MCF 10A (cell line): ENCODE data around the gene YIF1A. TPM values are rescaled to one million over a fixed set of nuclear protein-coding genes. Genes with fewer than 3 reads are reported as not detected.

Source experiments
- BruUV-seq: library from RNA; stranded (reverse); fragments of 400-500 nt; replicated peaks from 2 replicates; lab custom pipeline; 2021; lab: Mats Ljungman, UMichigan
- CTCF ChIA-PET: fragments of 300-600 bp; sonication (Branson Sonifier 250); formaldehyde crosslinking; extraction: SDS; loops from one replicate; lab custom pipeline; 2021; ENCODE audit warnings: antibody characterized with exemption, inconsistent platforms; lab: Yijun Ruan, JAX
- POLR2A ChIA-PET: fragments of 300-600, 350-650 bp; sonication (Branson Sonifier 250); formaldehyde crosslinking; extraction: SDS; loops from one replicate; lab custom pipeline; 2020; ENCODE audit warnings: antibody characterized with exemption, inconsistent platforms; lab: Yijun Ruan, JAX
- DNase-seq: peaks from one replicate; pipeline ENCODE4 v3.0.0-alpha.2; 2018; ENCODE audit not compliant: unreplicated experiment
- H3K27ac Mint-ChIP-seq: one replicate; pipeline ENCODE4 v1.8.0; 2022; ENCODE audit warnings: mild to moderate bottlenecking, low read depth, mixed read lengths; ENCODE audit not compliant: unreplicated experiment
- H3K27me3 Mint-ChIP-seq: one replicate; pipeline ENCODE4 v1.8.0; 2022; ENCODE audit warnings: mixed read lengths; ENCODE audit not compliant: insufficient read depth, unreplicated experiment
- H3K36me3 Mint-ChIP-seq: one replicate; pipeline ENCODE4 v1.8.0; 2022; ENCODE audit warnings: mild to moderate bottlenecking, moderate library complexity, mixed read lengths; ENCODE audit not compliant: insufficient read depth, unreplicated experiment
- H3K4me1 Mint-ChIP-seq: one replicate; pipeline ENCODE4 v1.8.0; 2022; ENCODE audit warnings: mixed read lengths; ENCODE audit not compliant: insufficient read depth, unreplicated experiment
- H3K4me3 Mint-ChIP-seq: one replicate; pipeline ENCODE4 v1.8.0; 2022; ENCODE audit warnings: mild to moderate bottlenecking, moderate library complexity, mixed read lengths; ENCODE audit not compliant: unreplicated experiment
- H3K9me3 Mint-ChIP-seq: one replicate; pipeline ENCODE4 v1.8.0; 2022; ENCODE audit warnings: mixed read lengths; ENCODE audit not compliant: unreplicated experiment
- CTCF ChIP-seq: fragments of 200-600 bp; IDR thresholded peaks from one replicate; pipeline ENCODE4 v1.8.0; 2022; ENCODE audit warnings: antibody characterized with exemption, mild to moderate bottlenecking; ENCODE audit not compliant: unreplicated experiment
- intact Hi-C: fragments of 100-400 bp; cut with micrococcal nuclease; formaldehyde crosslinking; loops from 2 replicates; pipeline ENCODE4 v1.14.1; 2022
- total RNA-seq: library from RNA; stranded (reverse); gene quantifications from 2 replicates; pipeline ENCODE4 v1.2.3, GENCODE V29; 2022

Gene YIF1A
- total RNA-seq, 1 experiment from 2014 or later = 143 TPM

- no peak overlapping the region for H3K4me3 Mint-ChIP-seq
- peaks cover 25% of the 10 kb centered on the region for H3K4me1 Mint-ChIP-seq
- DNase-seq = no peak
- H3K36me3 Mint-ChIP-seq = no peaks in the 10 kb centered on the region
- POLR2A ChIA-PET = interaction anchor here (0.7 to 2.2 kb wide), 2 partner anchors 15 to 27 kb away, joined by 4 to 5 read pairs; partner anchors contain the start of gene YIF1A
- BruUV-seq = no TSS peak
- peak overlapping the region; percentile 77 for H3K27ac Mint-ChIP-seq
- CTCF ChIA-PET = interaction anchor here (0.6 kb wide), 1 partner anchor 121 kb away, joined by 3 read pairs; no protein-coding TSS in a partner anchor
- TF ChIP-seq CTCF = no peak
- H3K9me3 Mint-ChIP-seq = no peaks in the 10 kb centered on the region
- intact Hi-C loops = no loop called here
- no peaks in the 10 kb centered on the region for H3K27me3 Mint-ChIP-seq
Measured at GRCh38 chr11:66315921-66316811, 27.2 kb upstream of the YIF1A start.

GRCh38 chr11:66315498-66315885, 26.5 kb upstream of the YIF1A start:
- CTCF ChIA-PET = interaction anchor here (0.6 to 0.7 kb wide), 2 partner anchors 30 to 122 kb away, joined by 3 read pairs; no protein-coding TSS in a partner anchor
- Mint-ChIP-seq H3K4me3 (peak overlapping the region; percentile 16), H3K27ac (peak overlapping the region; percentile 77), H3K27me3 (no peaks in the 10 kb centered on the region), H3K4me1 (peaks cover 25% of the 10 kb centered on the region), H3K36me3 (no peaks in the 10 kb centered on the region), H3K9me3 (no peaks in the 10 kb centered on the region)
- intact Hi-C loops = no loop called here
- POLR2A ChIA-PET = interaction anchor here (0.7 kb wide), 1 partner anchor 27 kb away, joined by 5 read pairs; the partner anchor contains the start of gene YIF1A
- no peak for DNase-seq
- no TSS peak for BruUV-seq
- no peak for TF ChIP-seq CTCF

- DNase-seq = no peak
- H3K9me3 Mint-ChIP-seq = no peaks in the 10 kb centered on the region
- TF ChIP-seq CTCF = no peak
- BruUV-seq = no TSS peak
- ChIA-PET CTCF (interaction anchor here (0.7 kb wide), 1 partner anchor 31 kb away, joined by 3 read pairs; no protein-coding TSS in a partner anchor), POLR2A (interaction anchor here (0.7 to 1.0 kb wide), 2 partner anchors 14 to 26 kb away, joined by 4 to 5 read pairs; partner anchors contain the start of gene YIF1A)
- H3K27ac Mint-ChIP-seq = peak overlapping the region; percentile 77
- peaks cover 25% of the 10 kb centered on the region for H3K4me1 Mint-ChIP-seq
- intact Hi-C loops = no loop called here
- no peaks in the 10 kb centered on the region for H3K36me3 Mint-ChIP-seq
- H3K4me3 Mint-ChIP-seq = peak overlapping the region; percentile 16
- no peaks in the 10 kb centered on the region for H3K27me3 Mint-ChIP-seq
Measured at GRCh38 chr11:66314561-66315497, 25.9 kb upstream of the YIF1A start.
